ENCODE results near the gene SPATA1. TPM values are rescaled to one million over a fixed set of nuclear protein-coding genes. Genes with fewer than 3 reads are reported as not detected.

The SPATA1 gene
- total and polyA plus RNA-seq, 2 of the 13 experiments (the other 11 are each of a cell fraction or from before 2014, with no cell fraction given): 0.70 to 1.4 TPM

- no peaks in the 10 kb centered on the region for H3K79me2 ChIP-seq (ENCODE audit: insufficient read depth, low read length)
- H3K36me3 ChIP-seq (replicated peaks in 1 of 2; ENCODE audit: control insufficient read depth in 1 of 2, insufficient read depth in 2 of 2, low read length in 2 of 2): peaks cover 13 to 78% of the 10 kb centered on the region in 2 experiments
- DNase-seq (ENCODE audit: low spot score) (no peak), FAIRE-seq (no peak), ATAC-seq (no peak)
- no peak overlapping the region for H3K9ac ChIP-seq (ENCODE audit: insufficient read depth, low read depth, low read length)
- 0 out of 2 replicates have a peak, but pooled peaks cover 8% of the 10 kb centered on the region for H4K20me1 ChIP-seq (ENCODE audit: insufficient read depth, low read length)
- H3K27me3 ChIP-seq (ENCODE audit: control insufficient read depth in 1 of 2, insufficient read depth in 2 of 2, low read length in 2 of 2): no peaks in the 10 kb centered on the region
- intact Hi-C loops (cut with micrococcal nuclease; ENCODE audit: unreplicated experiment) (no loop called here), in situ Hi-C loops (cut with HindIII; ENCODE audit: extremely low pct_ligation_motif_present, low pct_unique_long_range_greater_than_20kb) (no loop called here)
- H3K27ac ChIP-seq (ENCODE audit: extremely low read length, insufficient read depth, low read length): no peak overlapping the region
- TF ChIP-seq ZNF501 (CRISPR knock-in tag; IDR thresholded peaks at IDR 0.05): no peak
- TF ChIP-seq TEF (CRISPR knock-in tag; IDR thresholded peaks at IDR 0.05): no peak
- TF ChIP-seq, protein P1, sequence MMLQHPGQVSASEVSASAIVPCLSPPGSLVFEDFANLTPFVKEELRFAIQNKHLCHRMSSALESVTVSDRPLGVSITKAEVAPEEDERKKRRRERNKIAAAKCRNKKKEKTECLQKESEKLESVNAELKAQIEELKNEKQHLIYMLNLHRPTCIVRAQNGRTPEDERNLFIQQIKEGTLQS (CRISPR knock-in tag; IDR thresholded peaks at IDR 0.05): no peak
- no peak for TF ChIP-seq LRRFIP1 (CRISPR knock-in tag; conservative IDR thresholded peaks at IDR 0.05)
- no peak for TF ChIP-seq ZMYM4 (CRISPR knock-in tag; IDR thresholded peaks at IDR 0.05)
- no peak for TF ChIP-seq PITX1 (CRISPR knock-in tag; IDR thresholded peaks at IDR 0.05)
- TF ChIP-seq PHB2 (IDR thresholded peaks at IDR 0.05; ENCODE audit: partially characterized antibody): no peak
- TF ChIP-seq KLF9 (CRISPR knock-in tag; IDR thresholded peaks at IDR 0.05; ENCODE audit: low read depth): no peak
- TF ChIP-seq IKZF4 (CRISPR knock-in tag; IDR thresholded peaks at IDR 0.05; ENCODE audit: borderline replicate concordance, low read depth, not compliant biosample characterization): no peak
- WGBS (ENCODE audit: low lambda C conversion rate): 92% methylated on average over 1 of the region's 1 CpG
- no peak overlapping the region for H3K4me3 ChIP-seq (replicated peaks in 1 of 3; ENCODE audit: insufficient read depth in 1 of 3, low read depth in 2 of 3, low read length in 3 of 3)
- ChIA-PET CTCF (ENCODE audit: low intra/inter-chr PET ratio, low total read pairs) (no interaction called here), POLR2A (interaction anchor here (1.0 to 1.6 kb wide), 2 partner anchors 11 to 12 kb away, joined by 3 to 8 read pairs; partner anchors contain the start of genes GNG5 and SPATA1)
- BruUV-seq (replicated peaks): no TSS peak
- no peaks in the 10 kb centered on the region for H3K9me3 ChIP-seq (ENCODE audit: low read length)
- H3K4me1 ChIP-seq (ENCODE audit: insufficient read depth, low read length): peaks cover 17% of the 10 kb centered on the region
- H2AFZ ChIP-seq (ENCODE audit: low read length): no peak overlapping the region
- no peak overlapping the region for H3K4me2 ChIP-seq (ENCODE audit: low read depth, low read length)
Measured at GRCh38 chr1:84493747-84494146, 12.4 kb upstream of the SPATA1 start.
